Neural crest cell (in vitro differentiated cells): Measurements from ENCODE around the gene LRSAM1. TPM values are rescaled to one million over a fixed set of nuclear protein-coding genes. Genes with fewer than 3 reads are reported as not detected.

Source experiments
- DNase-seq: peaks from one replicate; pipeline ENCODE4 v3.0.0; 2021; ENCODE audit warnings: low read depth, mixed read lengths, low spot score
- H3K27ac Mint-ChIP-seq: one replicate; pipeline ENCODE4 v1.8.0; 2021; ENCODE audit warnings: mild to moderate bottlenecking, mixed read lengths; ENCODE audit not compliant: unreplicated experiment
- H3K27me3 Mint-ChIP-seq: 2 replicates; pipeline ENCODE4 v1.8.0; 2021; ENCODE audit warnings: low read depth, mild to moderate bottlenecking, mixed read lengths
- H3K36me3 Mint-ChIP-seq: 2 replicates; pipeline ENCODE4 v1.8.0; 2021; ENCODE audit warnings: low read depth, mild to moderate bottlenecking, mixed read lengths
- H3K4me1 Mint-ChIP-seq: 2 replicates; pipeline ENCODE4 v1.8.0; 2021; ENCODE audit warnings: mixed read lengths
- H3K4me3 Mint-ChIP-seq: one replicate; pipeline ENCODE4 v1.8.0; 2021; ENCODE audit warnings: mild to moderate bottlenecking, mixed read lengths
- H3K9me3 Mint-ChIP-seq: 2 replicates; pipeline ENCODE4 v1.8.0; 2021; ENCODE audit warnings: mixed read lengths
- CTCF ChIP-seq: fragments of 200-600 bp; sonication (generic); conservative IDR thresholded peaks from 2 replicates; pipeline ENCODE4 v1.5.0; 2021; ENCODE audit warnings: antibody characterized with exemption, mild to moderate bottlenecking
- total RNA-seq: library from RNA; stranded (reverse); gene quantifications from 2 replicates; pipeline ENCODE4 v1.2.1, GENCODE V29; 2021

LRSAM1 gene
- total RNA-seq, 1 donor from 2014 or later = 17.3 TPM

- no peak overlapping the region for H3K27ac Mint-ChIP-seq
- no peaks in the 10 kb centered on the region for H3K27me3 Mint-ChIP-seq
- peaks cover 20% of the 10 kb centered on the region for H3K36me3 Mint-ChIP-seq
- TF ChIP-seq CTCF = no peak
- no peak overlapping the region for H3K4me3 Mint-ChIP-seq
- DNase-seq = no peak
- peaks cover 6% of the 10 kb centered on the region for H3K9me3 Mint-ChIP-seq
- peaks cover 26% of the 10 kb centered on the region for H3K4me1 Mint-ChIP-seq
These were observed 78.4 kb downstream of the LRSAM1 start for GRCh38 chr9:127529671-127530070.

- no peak for DNase-seq
- no peak for TF ChIP-seq CTCF
- peaks cover 13% of the 10 kb centered on the region for H3K36me3 Mint-ChIP-seq
- no peak overlapping the region for H3K4me3 Mint-ChIP-seq
- peaks cover 19% of the 10 kb centered on the region for H3K4me1 Mint-ChIP-seq
- H3K27me3 Mint-ChIP-seq = no peaks in the 10 kb centered on the region
- no peak overlapping the region for H3K27ac Mint-ChIP-seq
- peaks cover 2% of the 10 kb centered on the region for H3K9me3 Mint-ChIP-seq
These were observed 79.1 kb downstream of the LRSAM1 start for GRCh38 chr9:127530206-127530941.

GRCh38 chr9:127531676-127532075 lies 80.4 kb downstream of the LRSAM1 start:
- Mint-ChIP-seq H3K4me3 (no peak overlapping the region), H3K27me3 (no peaks in the 10 kb centered on the region), H3K36me3 (peaks cover 4% of the 10 kb centered on the region), H3K4me1 (peaks cover 16% of the 10 kb centered on the region), H3K9me3 (no peaks in the 10 kb centered on the region), H3K27ac (no peak overlapping the region)
- no peak for TF ChIP-seq CTCF
- DNase-seq = no peak

GRCh38 chr9:127534250-127534906 lies 83.1 kb downstream of the LRSAM1 start:
- no peak for DNase-seq
- H3K36me3 Mint-ChIP-seq = no peaks in the 10 kb centered on the region
- H3K4me1 Mint-ChIP-seq = peaks cover 3% of the 10 kb centered on the region
- no peaks in the 10 kb centered on the region for H3K27me3 Mint-ChIP-seq
- no peak for TF ChIP-seq CTCF
- no peak overlapping the region for H3K27ac Mint-ChIP-seq
- H3K4me3 Mint-ChIP-seq = no peak overlapping the region
- no peaks in the 10 kb centered on the region for H3K9me3 Mint-ChIP-seq

- no peak for DNase-seq
- TF ChIP-seq CTCF = no peak
- no peaks in the 10 kb centered on the region for H3K36me3 Mint-ChIP-seq
- no peaks in the 10 kb centered on the region for H3K27me3 Mint-ChIP-seq
- no peak overlapping the region for H3K4me3 Mint-ChIP-seq
- H3K27ac Mint-ChIP-seq = no peak overlapping the region
- no peaks in the 10 kb centered on the region for H3K9me3 Mint-ChIP-seq
- peaks cover 3% of the 10 kb centered on the region for H3K4me1 Mint-ChIP-seq
These were observed 83.6 kb downstream of the LRSAM1 start for GRCh38 chr9:127534931-127535330.
